HUES64 (cell line): ENCODE measurements around the gene ARHGAP26.

ENCODE experiments used
- H3K27ac ChIP-seq: 2 replicates; pipeline ENCODE4 v1.7.0; 2013; ENCODE audit warnings: low read depth, low read length, inconsistent platforms
- H3K27me3 ChIP-seq: 2 replicates; pipeline ENCODE4 v1.6.1; 2013; ENCODE audit warnings: mild to moderate bottlenecking, low read length; ENCODE audit not compliant: insufficient read depth
- H3K36me3 ChIP-seq: 2 replicates; pipeline ENCODE4 v1.6.1; 2013; ENCODE audit warnings: mild to moderate bottlenecking, low read length; ENCODE audit not compliant: insufficient read depth
- H3K4me1 ChIP-seq: 2 replicates; pipeline ENCODE4 v1.6.1; 2013; ENCODE audit warnings: mild to moderate bottlenecking, low read length, moderate library complexity; ENCODE audit not compliant: insufficient read depth
- H3K4me3 ChIP-seq: 2 replicates; pipeline ENCODE4 v1.5.1; 2013; ENCODE audit warnings: mild to moderate bottlenecking, low read length, moderate library complexity
- H3K9ac ChIP-seq: 2 replicates; pipeline ENCODE4 v1.6.1; 2013; ENCODE audit warnings: mild to moderate bottlenecking, low read depth, low read length
- H3K9me3 ChIP-seq: 2 replicates; pipeline ENCODE4 v1.6.1; 2013; ENCODE audit warnings: low read depth, low read length; ENCODE audit not compliant: insufficient read depth
- WGBS: fragments of 150-250, 120-280 bp; methylation state at CpG from one replicate; pipeline ENCODE4 v1.1.7; 2013; ENCODE audit warnings: missing lambda C conversion rate; 5-methylcytosine and 5-hydroxymethylcytosine counted together

Gene ARHGAP26

DNA sequence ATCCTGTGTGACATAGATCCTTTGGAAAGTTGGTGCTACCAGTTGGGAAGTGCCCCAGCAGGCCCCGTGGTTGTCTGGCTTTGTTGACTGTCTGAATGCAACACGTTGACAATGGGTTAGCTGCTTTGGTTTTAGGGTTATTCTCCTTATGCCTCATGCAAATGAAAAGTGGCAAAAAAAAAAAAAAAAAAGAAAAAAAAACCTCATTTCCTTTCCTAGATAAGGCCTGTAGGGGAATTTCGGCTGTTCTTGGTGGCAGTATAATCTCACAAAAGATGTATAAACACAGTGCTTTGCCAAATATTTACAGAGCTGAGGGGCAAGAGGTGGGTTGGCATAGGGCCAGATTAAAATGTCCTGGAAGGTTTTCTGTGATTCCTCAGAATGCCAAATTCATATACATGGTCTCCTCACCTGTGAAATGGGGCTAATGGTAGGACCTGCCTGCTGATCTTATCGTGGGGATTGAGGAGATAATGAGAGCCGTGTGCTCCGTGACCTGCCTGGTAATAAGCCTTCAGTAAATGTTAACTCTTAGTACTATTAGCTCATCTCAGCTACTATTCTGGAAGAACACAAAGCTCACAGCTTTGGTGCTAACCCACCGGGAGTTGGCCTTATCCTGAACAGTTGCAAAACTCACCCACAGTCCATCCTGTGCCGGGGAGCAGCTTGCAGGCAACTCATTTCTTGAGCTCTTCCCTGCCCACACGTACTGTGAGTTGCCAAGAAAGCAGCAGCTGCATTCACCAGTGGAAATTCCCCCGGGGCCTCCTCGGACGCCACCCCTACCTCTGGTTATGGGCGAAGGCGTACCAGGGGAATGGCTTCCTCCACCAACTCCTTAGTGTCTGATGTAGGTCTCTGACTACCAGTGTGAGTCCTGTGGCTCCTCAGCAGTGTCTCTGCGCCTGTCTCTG lies 413.0 kb downstream of the ARHGAP26 start:
- Histone ChIP-seq H3K9ac (no peak overlapping the region), H3K27me3 (no peaks in the 10 kb centered on the region), H3K4me3 (no peak overlapping the region), H3K4me1 (no peaks in the 10 kb centered on the region), H3K36me3 (no peaks in the 10 kb centered on the region), H3K9me3 (no peaks in the 10 kb centered on the region), H3K27ac (no peak overlapping the region)
- 88% methylated on average over 15 of the region's 15 CpGs for WGBS

DNA sequence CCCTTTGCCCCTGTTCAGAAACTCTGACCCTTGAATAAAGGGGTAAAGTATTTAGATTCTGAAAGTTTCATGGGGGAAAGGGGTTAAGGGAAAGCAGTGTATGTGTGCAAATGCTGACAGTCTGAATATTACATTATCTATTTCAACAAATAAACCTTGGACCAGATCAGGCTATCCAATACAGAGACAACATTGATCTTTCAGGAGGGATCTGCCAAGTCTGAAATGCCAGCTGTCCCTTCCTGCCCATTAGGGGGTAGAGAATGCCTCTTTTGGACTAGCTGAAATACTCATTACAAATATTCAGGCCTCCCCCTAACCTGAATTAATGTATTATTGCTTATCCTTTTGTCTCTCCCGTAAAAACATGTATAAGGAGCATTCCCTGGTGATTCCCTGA lies 413.8 kb downstream of the ARHGAP26 start:
- Histone ChIP-seq H3K4me1 (no peaks in the 10 kb centered on the region), H3K36me3 (no peaks in the 10 kb centered on the region), H3K4me3 (no peak overlapping the region), H3K27ac (no peak overlapping the region), H3K9me3 (no peaks in the 10 kb centered on the region), H3K9ac (no peak overlapping the region), H3K27me3 (no peaks in the 10 kb centered on the region)
- WGBS, result 80% methylated on average over 1 of the region's 1 CpG

DNA sequence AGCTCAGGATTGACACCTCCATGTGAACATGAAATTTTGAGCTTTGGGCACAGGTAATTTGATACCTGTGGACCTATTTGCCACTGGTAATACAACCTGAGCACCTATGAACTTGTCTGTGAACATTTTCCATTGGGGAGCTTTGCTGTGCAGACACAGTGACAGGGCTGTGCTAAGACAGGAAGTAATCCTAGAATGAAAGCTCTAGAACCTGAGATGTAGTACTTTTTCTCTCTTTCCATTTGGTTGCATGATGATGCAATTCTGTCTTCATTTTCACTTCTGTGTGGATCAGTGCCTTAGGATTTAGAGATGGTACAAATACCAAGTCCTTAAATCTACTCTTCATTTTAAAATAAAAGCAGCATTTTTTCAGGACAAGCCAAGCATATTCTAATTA lies 416.4 kb downstream of the ARHGAP26 start:
- H3K27me3 ChIP-seq, result no peaks in the 10 kb centered on the region
- no peaks in the 10 kb centered on the region for H3K4me1 ChIP-seq
- no peak overlapping the region for H3K27ac ChIP-seq
- H3K9ac ChIP-seq, result no peak overlapping the region
- no peaks in the 10 kb centered on the region for H3K9me3 ChIP-seq
- no peaks in the 10 kb centered on the region for H3K36me3 ChIP-seq
- no peak overlapping the region for H3K4me3 ChIP-seq

DNA sequence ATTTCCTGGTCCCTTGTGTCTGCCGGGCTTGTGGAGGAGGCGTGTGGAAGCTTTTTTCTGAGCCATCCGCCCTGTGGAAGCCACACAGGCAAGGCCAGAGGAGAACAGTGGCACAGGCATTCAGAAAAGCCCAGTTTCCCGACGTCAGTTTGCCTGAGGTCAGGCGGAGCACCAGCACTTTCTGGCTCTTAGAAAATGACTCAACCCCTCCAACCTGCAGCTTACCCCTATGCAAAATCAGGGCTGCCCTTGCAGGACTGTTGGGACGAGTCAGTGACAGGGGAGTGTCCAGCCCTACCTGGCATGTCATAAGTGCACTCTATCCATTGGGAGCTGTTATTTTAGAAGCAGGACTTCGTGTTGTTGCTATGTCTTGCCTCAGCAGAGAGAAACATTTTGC lies 417.3 kb downstream of the ARHGAP26 start:
- Histone ChIP-seq H3K9ac (no peak overlapping the region), H3K4me1 (no peaks in the 10 kb centered on the region), H3K9me3 (no peaks in the 10 kb centered on the region), H3K36me3 (no peaks in the 10 kb centered on the region), H3K27me3 (no peaks in the 10 kb centered on the region), H3K4me3 (no peak overlapping the region), H3K27ac (no peak overlapping the region)
- 72% methylated on average over 8 of the region's 8 CpGs for WGBS

DNA sequence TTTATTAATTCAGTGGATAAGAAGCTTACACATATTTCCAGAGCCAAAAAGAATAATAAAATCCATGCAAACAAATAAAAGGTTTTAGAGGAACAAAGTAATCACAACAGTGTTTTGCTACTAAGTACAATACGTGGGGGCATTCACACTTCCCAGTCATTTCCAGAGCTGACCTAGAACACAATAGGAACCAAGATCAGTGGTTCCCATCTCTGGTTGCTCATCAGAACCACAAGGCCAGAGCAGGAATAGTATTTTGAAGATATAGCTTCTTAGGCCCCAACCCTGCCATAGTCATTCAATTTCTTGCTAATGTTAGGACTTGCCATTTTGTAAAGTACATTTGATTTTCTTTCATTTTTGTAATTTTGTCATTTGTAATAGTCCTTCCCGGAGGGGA lies 417.9 kb downstream of the ARHGAP26 start:
- H3K9ac ChIP-seq, result no peak overlapping the region
- H3K27me3 ChIP-seq, result no peaks in the 10 kb centered on the region
- no peak overlapping the region for H3K4me3 ChIP-seq
- H3K36me3 ChIP-seq, result no peaks in the 10 kb centered on the region
- no peak overlapping the region for H3K27ac ChIP-seq
- no peaks in the 10 kb centered on the region for H3K4me1 ChIP-seq
- no peaks in the 10 kb centered on the region for H3K9me3 ChIP-seq
- WGBS, result 91% methylated on average over 2 of the region's 2 CpGs

DNA sequence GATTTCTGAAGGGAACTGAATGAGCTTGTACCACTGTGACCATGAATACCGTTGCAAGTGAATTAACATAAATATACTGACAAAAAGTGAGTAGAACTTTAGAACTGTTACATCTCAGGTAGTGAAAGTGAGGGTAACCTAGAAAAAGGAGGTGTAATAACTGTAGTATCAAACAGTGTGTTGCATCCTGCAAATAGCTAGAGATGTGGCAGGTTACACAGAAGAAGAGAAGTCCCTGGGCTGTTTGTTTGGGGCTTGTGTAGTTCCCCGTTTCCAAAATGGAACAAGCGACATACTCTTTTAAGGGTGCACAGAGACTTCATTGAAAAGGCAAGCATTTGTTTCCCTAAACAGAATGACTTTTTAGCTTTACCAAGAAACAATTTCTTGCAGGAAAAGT lies 418.5 kb downstream of the ARHGAP26 start:
- Histone ChIP-seq H3K4me3 (no peak overlapping the region), H3K4me1 (no peaks in the 10 kb centered on the region), H3K9ac (no peak overlapping the region), H3K27ac (no peak overlapping the region), H3K36me3 (no peaks in the 10 kb centered on the region), H3K27me3 (no peaks in the 10 kb centered on the region), H3K9me3 (no peaks in the 10 kb centered on the region)
- 95% methylated on average over 3 of the region's 3 CpGs for WGBS

DNA sequence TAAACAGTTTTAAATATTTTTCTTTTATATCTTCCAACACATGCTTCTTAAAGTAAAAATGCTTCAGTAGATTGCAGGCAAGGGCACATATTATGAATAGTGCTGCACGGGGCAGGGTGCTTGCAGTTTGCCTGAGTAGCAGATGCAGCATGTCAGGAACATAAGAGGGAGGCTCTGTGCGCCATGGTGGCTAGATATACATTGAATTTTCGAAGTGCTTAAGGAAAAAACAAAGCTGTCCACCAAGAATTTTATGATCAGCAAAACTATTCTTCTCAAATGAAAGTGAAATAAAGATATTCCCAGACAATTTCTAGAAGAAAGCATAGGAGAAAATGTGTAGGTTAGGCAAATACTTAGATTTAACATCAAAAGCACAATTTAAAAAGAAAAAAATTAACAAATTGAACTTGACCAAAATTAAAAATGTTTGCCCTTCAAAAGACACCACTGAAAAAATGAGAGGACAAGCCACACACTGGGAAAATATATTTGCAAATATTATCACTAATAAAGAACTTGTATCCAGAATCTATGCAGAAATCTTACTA lies 420.2 kb downstream of the ARHGAP26 start:
- Histone ChIP-seq H3K27ac (no peak overlapping the region), H3K4me3 (no peak overlapping the region), H3K27me3 (no peaks in the 10 kb centered on the region), H3K36me3 (no peaks in the 10 kb centered on the region), H3K9ac (no peak overlapping the region), H3K9me3 (no peaks in the 10 kb centered on the region), H3K4me1 (no peaks in the 10 kb centered on the region)
- 90% methylated on average over 3 of the region's 3 CpGs for WGBS

DNA sequence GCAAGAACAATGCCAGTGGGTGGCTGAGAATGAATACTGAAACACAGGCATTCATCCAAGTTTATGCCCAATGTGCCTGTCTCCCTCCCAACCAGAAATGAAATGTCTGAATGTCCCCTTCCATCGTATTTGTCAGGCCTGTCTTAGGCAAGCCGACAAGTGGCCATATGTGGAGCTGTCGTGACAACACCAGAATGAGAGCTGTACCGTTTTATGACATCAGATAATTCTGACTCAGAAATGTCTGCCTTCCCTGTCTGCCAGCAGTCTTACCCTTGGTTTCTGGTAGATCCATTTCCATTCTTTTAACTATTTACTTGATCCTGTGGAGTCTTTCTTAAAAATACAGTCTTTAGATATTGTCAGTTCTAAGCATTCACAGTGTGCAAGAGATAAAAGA lies 421.5 kb downstream of the ARHGAP26 start:
- H3K4me3 ChIP-seq, result no peak overlapping the region
- peaks cover under 1% of the 10 kb centered on the region; the same call in 1 of the 2 replicates for H3K9me3 ChIP-seq
- WGBS, result 96% methylated on average over 4 of the region's 4 CpGs
- H3K27ac ChIP-seq, result no peak overlapping the region
- no peaks in the 10 kb centered on the region for H3K27me3 ChIP-seq
- no peaks in the 10 kb centered on the region for H3K4me1 ChIP-seq
- H3K36me3 ChIP-seq, result no peaks in the 10 kb centered on the region
- H3K9ac ChIP-seq, result no peak overlapping the region

DNA sequence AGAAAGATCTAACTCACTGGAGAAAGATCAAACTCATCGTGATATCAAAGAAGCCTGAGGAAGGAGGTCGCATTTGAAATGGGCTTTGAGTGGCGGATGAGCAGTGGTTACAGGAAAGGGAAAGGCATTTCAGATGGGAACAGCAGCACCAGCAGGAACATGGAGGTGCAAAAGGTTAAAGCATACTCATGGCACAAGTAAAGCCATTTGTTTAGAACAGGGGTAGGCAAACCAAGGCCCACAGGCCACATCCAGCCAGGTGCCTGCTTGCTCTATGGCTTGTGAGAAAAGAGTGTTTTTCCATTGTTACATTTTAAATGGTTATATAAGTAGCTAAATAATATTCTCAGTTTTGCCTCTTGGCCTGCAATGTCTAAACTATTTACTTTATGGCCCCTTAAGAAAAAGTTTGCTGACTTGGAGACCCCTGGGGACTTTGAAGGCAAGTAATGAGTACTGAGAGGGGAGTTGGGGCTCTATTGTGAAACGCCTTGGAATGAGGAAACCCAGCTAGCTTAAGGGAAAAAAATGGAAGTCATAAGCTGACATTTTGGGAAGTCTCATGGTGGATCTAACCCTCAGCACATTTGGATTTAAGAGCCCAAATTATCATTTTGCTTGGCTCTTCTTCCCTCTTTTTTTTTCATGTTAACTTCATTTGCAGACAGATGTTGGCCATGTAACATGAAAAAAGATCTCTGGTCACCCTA lies 422.2 kb downstream of the ARHGAP26 start:
- Histone ChIP-seq H3K27ac (no peak overlapping the region), H3K4me1 (no peaks in the 10 kb centered on the region), H3K27me3 (no peaks in the 10 kb centered on the region), H3K9me3 (peaks cover 7% of the 10 kb centered on the region), H3K36me3 (no peaks in the 10 kb centered on the region), H3K9ac (no peak overlapping the region), H3K4me3 (no peak overlapping the region)
- 91% methylated on average over 4 of the region's 4 CpGs for WGBS

DNA sequence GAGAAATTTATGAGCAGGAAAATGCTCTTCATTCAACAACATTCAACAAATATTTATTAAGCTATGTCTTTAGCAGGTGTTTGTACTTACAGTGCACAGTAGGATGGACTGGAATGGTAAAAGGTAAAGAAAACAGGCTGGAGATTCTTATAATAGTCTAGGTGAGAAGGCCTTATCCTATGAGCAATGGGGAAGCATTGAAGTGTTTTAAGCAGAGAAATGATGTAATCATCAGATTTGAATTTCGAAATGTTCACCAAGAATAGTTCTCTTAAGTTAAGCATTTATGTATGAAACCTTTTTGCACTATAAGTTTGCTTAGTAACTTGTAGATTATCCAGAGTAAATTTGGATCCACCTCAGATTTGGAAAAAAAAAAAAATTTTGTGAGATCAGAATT lies 424.0 kb downstream of the ARHGAP26 start:
- no peaks in the 10 kb centered on the region for H3K36me3 ChIP-seq
- H3K4me1 ChIP-seq, result no peaks in the 10 kb centered on the region
- H3K27ac ChIP-seq, result no peak overlapping the region
- no peak overlapping the region for H3K9ac ChIP-seq
- peaks cover 14% of the 10 kb centered on the region for H3K9me3 ChIP-seq
- H3K4me3 ChIP-seq, result no peak overlapping the region
- WGBS, result 100% methylated on average over 1 of the region's 1 CpG
- H3K27me3 ChIP-seq, result no peaks in the 10 kb centered on the region

DNA sequence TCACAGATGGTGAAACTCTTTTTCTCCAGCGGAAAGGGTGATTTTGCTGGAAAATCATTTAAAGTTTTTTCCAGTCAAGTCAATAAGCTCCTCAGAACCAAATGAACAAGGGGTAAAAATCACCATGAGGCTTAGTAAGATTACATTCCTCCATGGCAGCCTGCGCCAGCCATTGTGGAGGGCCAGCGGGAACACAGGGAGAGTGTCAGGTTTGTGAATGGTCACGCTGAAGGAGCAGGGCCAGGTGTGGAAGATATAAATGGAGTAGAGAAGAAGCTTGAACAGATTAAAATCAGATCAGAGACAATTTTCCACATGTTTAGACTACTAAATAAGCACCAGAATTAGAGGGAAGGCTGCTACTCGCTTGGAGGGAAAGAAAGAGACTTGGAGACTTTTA lies 424.5 kb downstream of the ARHGAP26 start:
- Histone ChIP-seq H3K27ac (no peak overlapping the region), H3K27me3 (no peaks in the 10 kb centered on the region), H3K4me3 (no peak overlapping the region), H3K36me3 (no peaks in the 10 kb centered on the region), H3K4me1 (no peaks in the 10 kb centered on the region), H3K9ac (no peak overlapping the region), H3K9me3 (peaks cover 14% of the 10 kb centered on the region)
- 97% methylated on average over 5 of the region's 5 CpGs for WGBS
